DOHH2 (cell line): ENCODE data around the gene POM121.
"Not testable (repeated sequence)": the region's sequence is repeated elsewhere in the genome, so short reads cannot be mapped to it uniquely, and the experiment has no call there.

ENCODE experiments used
- EZH2phosphoT487 ChIP-seq: fragments of 200-600 bp; sonication (generic); IDR thresholded peaks from 2 replicates; pipeline ENCODE4 v1.6.1; 2017; ENCODE audit warnings: borderline replicate concordance, mild to moderate bottlenecking, antibody characterized with exemption, low read length, moderate library complexity, mixed read lengths
- TF ChIP-seq, protein P1 (sequence below): fragments of 200-600 bp; sonication (generic); IDR thresholded peaks from one replicate; pipeline ENCODE4 v1.5.1; 2014; ENCODE audit warnings: antibody characterized with exemption, mild to moderate bottlenecking, low read depth, low read length; ENCODE audit not compliant: poor library complexity, severe bottlenecking

DNA sequence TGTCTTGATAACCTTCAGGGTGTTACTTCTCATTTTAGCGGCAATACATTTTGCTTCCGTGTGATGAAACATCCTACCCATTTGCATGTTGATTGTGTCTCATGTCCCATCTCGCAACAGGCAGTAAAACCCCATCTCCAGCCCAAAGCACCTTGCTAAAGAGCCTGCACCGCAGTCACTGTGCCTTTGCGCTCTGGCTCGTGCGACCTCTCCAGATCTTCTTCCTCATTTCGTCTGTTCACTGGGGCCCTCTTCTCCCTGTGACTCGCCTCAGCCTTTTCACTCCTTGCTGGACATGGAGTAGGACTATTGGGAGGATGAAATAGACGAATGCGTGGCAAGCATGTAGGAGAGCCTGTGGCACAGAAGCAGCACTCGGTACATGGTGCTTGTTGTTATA is 13.5 kb upstream of the POM121 start:
- TF ChIP-seq, protein P1, sequence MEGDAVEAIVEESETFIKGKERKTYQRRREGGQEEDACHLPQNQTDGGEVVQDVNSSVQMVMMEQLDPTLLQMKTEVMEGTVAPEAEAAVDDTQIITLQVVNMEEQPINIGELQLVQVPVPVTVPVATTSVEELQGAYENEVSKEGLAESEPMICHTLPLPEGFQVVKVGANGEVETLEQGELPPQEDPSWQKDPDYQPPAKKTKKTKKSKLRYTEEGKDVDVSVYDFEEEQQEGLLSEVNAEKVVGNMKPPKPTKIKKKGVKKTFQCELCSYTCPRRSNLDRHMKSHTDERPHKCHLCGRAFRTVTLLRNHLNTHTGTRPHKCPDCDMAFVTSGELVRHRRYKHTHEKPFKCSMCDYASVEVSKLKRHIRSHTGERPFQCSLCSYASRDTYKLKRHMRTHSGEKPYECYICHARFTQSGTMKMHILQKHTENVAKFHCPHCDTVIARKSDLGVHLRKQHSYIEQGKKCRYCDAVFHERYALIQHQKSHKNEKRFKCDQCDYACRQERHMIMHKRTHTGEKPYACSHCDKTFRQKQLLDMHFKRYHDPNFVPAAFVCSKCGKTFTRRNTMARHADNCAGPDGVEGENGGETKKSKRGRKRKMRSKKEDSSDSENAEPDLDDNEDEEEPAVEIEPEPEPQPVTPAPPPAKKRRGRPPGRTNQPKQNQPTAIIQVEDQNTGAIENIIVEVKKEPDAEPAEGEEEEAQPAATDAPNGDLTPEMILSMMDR = not testable (repeated sequence)
- not testable (repeated sequence) for TF ChIP-seq EZH2phosphoT487
